Measurements from ENCODE around the gene ZNF579.

The ZNF579 gene

DNA sequence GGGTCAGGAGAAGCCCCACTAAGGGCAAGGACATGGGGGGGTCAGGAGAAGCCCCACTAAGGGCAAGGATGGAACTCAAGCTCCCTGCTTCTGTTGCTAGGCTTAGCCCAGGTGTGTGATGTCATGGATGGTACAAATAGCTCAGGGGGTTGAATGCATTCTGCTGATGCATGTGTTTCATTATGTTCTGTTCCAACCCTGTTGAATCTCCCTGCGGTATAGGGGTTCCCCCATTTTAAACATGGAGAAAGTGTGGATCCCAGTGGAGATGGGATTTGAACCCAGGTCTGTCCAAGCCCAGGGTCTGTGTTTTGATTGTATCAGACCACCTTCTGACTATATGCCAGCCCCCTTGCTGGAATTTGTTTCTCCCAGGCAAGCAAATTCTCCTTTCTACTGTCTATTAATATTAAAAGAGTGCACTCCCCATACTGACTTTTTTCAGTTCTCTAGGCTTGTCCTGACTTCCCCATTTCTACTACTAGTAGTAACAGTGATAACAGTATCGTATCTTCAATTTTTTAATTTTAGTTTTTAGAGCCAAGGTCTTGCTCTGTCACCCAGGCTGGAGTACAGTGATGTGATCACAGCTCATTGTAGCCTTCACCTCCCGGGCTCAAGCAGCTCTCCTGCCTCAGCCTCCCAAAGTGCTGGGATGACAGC lies 31.5 kb upstream of the ZNF579 start:
- no peak for FAIRE-seq

DNA sequence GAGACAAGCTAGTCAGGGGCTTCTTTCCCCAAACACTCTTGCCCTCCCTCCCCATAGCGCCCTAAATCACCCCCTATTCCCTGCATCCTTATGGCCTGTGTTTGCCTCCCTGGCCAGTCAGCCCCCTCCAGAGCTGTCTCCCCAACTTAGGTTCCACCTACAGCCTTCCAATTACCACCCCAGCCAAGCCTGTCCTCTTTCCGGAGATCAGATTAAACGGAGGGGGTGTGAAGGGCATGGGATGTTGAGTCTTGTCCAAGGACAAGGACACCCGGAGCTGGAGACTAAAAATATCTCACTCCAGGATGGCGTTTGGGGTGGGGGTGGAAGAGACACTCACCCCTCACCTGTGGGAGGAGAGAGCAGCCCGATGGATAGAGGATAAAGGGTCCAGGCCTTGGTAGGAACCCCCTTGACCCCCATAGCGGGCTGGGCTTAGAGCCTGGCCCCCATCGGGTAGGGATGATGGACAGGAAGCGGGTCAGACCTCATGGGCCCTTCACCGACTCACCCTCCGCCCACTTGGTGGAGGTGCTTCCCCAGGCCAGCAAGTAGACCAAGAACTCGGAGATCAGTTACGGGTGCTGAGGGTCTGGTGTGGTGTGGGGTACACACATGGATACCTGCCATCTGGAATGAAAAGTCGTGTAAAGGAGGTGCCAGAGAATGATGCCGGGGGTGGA lies 30.8 kb upstream of the ZNF579 start:
- FAIRE-seq: no peak

DNA sequence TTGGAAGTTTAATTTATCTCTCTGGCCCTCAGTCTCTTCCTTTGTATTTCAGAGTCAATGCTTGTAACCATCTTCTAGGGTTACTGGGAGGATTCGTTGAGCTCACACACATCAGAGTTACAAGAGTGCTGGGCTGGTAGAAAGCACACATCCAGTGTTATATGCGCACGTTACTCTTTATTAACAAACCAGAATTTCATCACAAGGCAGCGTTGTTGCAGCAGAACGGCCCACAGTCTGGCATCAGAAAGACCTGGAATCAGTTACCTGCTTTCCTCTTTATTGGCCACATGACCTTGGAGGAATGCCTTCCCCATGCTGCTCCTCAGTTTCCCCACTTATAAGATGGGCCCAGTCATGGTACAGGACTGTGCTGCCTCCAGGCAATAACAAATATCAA lies 28.7 kb upstream of the ZNF579 start:
- FAIRE-seq: no peak

DNA sequence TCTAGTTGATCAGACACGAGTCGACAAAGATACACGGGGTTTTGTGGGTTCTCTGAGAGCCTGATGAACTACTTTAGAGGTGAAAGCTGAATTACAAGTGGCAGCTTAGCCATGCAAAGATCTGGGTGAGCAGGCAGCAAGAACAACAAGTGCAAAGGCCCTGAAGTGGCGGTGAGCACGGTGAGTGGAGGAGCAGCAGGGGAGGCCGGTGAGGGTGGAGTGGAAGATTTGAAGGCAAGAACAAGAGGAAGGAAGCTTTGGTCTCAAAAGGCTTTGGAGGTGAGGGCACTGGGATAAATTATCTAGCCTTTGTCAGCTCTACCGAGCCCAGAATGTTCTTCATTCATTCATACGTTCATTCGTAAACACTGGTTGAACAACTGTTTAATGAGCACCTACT lies 26.2 kb upstream of the ZNF579 start:
- no peak for FAIRE-seq

DNA sequence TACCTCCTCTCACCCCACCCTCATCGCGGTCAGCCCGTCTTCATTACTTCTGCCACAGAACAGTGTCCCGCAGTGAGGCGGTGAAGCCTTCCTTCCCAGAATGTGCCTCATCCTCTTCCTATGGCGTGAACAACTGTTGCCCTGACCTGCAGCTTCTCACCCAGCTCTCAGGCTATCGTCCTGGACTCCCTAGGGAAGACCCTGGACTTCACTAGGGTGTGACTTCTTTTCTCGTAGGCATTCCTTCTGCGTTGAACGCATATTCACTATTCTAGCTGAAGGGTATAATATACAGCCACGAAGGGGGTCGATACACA lies 25.8 kb upstream of the ZNF579 start:
- no peak for FAIRE-seq

DNA sequence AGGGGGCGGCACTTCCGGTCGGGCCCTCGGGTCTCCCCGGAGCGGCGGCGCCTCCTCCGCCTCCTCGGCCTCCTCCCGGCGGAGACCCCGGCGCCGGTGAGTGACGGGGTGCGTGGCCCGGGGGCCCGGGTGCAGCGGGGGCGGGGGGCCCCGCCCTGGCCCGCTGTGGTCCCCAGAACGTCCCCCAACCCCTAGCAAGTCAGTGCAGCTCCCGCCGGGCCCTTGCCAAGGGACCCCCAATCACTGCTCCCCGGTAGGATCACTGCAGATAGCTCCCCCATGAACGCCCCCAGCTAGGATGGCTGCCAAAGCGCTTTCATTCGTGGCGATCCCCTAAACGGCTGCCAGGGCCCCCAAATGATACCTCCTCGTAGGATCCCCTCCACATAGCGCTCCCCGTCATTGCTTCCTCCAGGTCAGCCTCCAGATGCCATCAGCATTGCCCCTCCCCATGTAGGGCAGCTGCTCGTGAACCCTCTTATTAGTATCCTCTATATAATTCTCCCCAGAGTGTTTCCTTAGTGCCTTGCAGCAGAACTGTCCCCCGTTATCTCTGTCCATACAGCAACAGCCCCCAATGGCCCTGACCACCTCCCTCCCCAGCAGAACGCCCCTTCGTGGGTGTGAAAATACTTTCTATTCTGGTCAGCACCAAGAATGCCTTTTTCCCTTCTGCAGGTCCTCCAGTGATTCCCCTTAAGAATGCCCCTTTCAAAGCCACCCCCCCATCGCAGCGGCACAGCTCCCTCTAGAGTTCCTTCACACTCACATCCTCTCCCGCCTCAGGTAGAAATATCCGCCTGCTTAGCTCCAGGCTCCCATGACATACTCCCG lies 25.2 kb upstream of the ZNF579 start, which contains the start of gene ZNF865:
Gene ZNF865, plus strand, starts transcription at position 11 of the 834 bp plus-strand sequence. CDS start 7,972 bp downstream, outside the sequence.
- no peak for FAIRE-seq

DNA sequence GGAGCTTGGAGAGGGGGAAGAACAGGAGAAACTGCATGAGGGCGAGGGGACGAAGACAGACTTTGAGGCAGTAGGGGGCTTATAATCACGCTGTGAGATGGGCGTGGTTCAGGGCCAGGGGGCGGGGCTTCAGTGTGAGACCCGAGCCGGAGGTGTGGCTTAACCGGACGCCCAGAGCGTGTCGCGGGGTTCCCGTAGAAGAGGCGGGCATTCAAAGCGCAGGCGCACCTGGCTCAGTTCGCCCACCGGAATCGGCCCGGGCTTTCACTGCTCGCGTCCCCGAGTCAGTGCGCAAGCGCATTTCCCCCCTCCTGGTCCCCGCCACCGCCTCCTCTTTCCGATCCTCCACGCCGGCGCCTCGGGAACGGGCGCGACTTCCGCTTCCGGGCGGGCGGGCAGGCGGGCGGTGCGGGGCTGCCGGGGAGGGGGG lies 24.6 kb upstream of the ZNF579 start:
- FAIRE-seq: no peak

DNA sequence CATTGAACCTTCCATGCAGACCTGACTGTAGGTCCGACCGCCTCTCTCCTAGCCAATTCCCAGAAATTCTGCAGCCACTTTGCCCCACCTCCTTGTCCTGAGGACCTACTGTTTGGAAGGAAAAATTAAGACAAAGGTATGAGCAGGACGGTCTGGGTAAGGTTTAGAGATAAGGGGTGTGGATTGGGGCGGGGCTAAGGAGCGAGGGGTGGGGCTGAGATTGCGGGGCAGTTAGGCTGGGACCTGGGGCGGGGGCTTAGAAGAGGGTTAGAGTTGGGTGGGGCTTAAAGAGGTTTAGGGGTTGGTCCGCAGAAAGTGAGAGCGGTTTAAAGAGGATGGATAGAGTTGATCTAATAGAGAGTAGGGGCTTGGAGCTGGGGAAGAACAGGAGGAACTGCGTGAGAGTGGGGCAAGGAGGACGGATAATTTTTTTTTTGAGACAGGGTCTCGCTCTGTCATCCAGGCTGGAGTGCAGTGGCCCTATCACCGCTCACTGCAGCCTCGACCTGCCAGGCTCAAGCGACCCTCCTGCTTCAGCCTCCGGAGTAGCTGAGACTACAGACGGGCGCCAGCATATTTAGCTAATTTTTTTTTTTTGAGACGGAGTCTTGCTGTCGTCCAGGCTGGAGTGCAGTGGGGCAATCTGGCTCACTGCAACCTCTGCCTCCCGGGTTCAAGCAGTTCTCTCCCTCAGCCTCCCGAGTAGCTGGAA lies 23.1 kb upstream of the ZNF579 start:
- FAIRE-seq: no peak

DNA sequence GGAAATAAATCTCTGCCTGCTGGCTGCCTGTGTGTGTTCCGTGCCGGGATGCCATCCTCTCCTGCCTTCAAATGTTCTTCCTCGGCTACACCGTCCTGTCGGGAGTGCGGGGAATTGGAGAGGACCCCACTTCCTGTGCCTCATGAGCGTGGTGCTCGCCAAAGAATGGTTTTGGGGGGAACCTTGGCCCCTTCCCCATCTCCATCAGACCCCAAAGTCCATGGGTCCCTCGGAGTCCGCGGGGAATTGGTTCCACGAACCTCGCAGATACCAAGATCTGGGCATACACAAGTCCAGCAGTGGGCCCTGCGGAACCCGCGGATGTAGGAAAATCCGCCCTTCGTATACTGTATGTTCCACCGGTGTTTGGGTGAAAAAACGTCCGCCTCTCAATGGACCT lies 22.5 kb upstream of the ZNF579 start:
- no peak for FAIRE-seq

DNA sequence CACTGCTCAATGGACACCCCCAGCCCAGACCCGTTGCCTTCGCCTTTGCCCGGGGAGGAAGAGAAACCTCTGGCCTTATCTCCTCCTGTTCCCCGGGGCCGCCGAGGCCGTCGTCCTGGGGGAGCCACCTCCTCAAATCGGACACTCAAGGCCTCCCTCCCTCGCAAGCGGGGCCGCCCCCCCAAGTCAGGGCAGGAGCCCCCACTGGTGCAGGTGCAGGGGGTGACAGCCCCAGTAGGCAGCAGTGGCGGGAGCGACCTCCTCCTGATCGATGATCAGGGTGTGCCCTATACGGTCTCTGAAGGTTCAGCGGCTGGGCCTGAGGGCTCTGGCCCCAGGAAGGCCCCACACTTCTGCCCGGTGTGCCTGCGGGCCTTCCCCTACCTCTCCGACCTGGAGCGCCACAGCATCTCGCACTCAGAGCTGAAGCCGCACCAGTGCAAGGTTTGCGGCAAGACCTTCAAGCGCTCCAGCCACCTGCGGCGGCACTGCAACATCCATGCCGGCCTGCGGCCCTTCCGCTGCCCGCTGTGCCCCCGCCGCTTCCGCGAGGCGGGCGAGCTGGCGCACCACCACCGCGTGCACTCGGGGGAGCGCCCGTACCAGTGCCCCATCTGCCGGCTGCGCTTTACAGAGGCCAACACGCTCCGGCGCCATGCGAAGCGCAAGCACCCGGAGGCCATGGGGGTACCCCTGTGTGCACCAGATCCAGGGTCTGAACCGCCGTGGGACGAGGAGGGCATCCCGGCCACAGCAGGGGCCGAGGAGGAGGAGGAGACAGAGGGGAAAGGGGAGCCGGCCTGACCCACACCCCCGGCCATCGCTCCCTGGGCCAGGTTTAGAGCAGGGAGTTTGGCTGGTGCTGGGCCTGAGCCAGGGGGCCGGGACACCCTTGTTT lies 21.7 kb upstream of the ZNF579 start:
- no peak for FAIRE-seq

DNA sequence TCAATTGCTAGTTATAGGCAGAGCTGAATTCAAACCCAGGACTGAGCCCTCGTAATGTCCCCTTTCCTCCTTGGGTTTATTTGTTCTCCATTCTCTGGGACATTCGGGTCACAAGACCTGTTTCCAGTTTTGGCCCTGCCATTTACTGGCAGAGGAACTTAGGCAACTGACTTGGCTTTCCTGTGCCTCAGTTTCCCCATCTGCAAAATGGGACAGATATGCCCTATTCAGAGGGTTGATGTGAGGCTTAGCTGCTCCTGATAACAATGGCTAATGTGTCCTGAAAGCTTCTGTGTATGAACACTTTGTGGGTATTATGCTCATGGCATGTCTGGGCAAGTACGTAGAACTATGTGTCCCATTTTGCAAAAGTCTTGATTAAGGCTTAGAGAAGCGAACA lies 20.4 kb upstream of the ZNF579 start:
- no peak for FAIRE-seq

DNA sequence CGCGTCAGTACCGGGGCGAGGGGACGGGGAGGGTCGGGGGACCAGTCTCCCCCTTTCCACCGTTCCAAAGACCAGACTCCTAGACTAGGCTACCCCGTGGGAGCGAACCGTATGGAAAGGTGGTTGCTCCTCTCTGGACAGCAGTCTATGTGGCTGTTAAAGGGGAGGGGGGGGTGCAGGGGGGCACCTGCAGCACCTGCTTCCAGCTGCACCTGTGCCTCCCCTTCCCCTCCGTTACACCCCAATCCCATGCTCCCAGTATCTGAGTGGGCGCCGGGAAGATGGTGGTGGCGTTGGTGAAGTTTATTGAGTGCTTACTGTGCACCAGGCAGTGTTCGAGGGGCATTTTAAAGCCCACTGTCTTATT lies 20.0 kb upstream of the ZNF579 start:
- no peak for FAIRE-seq

DNA sequence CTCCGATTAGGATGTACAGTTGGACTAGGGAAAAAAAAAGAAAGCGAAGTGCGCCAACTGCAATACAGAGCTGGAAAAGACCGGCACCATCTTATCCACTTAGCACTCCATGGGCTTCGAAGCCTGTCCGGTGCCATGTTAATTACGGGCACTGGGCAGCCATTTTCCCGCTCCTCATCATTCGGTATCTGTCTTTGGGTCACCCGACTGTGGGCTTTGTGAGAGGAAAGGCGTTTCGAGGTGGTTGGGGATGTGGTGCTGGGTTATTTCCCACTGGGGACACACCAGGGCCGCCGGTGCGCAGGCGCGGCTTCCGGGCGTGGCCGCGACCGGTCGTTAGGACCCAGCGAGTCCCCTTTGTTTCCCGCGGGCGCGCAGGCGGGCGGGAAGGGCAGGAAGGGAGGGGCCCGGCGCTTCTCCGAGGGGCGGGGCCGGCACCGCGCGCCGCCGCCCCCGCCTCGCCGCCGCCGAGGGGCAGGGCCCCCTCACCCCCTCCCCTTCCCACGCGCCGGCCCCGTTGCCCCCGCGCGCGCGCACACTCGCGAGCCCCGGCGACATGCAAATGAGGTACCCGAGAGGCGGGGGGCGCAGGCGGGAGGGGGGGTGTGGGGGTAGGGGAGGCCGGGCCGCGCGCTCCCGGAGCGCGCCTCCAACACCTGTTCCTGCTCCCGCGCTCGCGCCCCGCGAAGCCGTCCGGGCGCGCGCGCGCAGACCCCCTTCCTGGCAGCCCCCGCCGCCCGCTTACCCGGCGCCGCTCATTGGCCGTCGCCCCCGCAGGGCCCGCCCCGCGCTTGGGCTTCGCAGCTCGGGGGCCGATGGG lies 19.4 kb upstream of the ZNF579 start, which contains the start of gene ZNF524:
Gene ZNF524, plus strand, starts transcription at position 447 of the 820 bp plus-strand sequence. CDS start 1,825 bp downstream, outside the sequence.
- no peak for FAIRE-seq

DNA sequence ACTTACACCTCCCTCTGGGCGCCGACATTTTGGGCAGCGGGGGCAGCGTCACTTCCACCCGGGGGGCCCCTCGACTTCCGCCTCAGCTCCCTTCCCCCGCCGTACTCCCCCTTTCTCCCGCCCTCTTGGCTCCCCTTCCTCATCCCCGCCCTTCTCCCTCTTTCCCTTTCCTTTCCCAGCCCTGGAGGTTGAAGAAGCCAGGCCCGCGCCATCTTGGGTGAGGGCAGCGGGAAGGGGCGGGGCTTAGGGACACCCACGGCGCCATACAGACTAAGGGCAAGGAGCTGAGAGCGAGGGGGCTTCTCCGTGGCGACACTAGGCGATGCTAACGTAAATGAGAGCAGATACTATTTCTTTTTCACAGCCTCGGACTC lies 18.8 kb upstream of the ZNF579 start, which contains the start of gene FIZ1:
Gene FIZ1, minus strand, starts transcription at position 50 of the 374 bp plus-strand sequence. CDS start 1,652 bp downstream, outside the sequence.
- peak; percentile 83 for FAIRE-seq

DNA sequence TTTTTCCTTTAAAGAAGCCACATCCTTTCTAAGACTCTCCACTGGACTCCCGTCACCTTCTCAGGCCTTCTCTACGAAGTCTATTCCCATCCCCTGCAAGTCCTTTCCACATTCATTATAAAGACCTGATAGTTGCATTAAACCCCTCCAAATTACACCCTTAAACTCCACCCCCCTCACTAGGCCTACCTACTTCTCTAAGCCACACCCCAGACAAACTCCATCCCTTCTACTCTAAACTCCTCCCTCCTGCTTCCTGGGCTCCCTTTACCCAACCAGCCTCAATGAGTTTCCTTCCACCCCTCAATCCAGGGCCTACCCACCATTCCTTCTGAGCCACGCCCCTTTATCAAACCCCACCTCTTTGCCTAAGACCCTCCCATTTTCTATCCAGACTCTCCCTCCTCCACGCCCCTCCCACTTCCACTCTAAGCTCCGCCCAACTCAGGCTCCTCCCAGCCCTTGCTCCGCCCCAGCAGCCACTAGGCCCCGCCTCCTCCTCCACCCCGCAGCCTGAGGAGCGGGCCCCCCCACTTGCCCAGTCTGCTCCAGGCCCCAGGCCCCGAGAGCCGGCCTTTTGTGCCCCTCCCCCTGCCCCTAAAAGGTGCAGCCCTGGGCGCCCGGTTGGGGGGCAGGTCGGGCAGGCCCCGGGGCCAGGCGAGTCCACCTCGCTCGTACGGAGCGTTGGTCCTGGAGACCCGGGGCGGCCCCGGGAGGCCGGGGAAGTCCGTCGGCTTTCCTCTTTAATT lies 18.2 kb upstream of the ZNF579 start:
- no peak for FAIRE-seq

DNA sequence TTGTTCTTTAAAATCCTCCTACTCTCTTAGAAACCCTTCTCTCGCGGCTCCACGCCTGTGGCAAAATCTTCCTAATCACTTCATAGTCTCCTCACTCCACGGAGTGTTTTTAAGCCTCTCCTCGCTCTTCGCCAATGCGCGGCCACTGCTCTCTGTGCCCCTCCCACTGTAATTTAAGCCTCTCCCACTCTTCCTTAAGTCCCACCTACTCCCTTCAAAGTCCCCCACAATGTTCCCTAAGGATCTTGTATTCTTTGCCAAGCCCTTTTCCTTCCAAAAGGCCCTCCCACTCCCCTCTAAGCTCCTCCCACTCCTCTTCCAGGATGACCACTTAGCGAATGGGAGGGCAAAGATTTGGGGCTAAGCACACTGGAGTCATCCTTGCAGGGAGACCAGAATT lies 17.4 kb upstream of the ZNF579 start:
- no peak for FAIRE-seq

DNA sequence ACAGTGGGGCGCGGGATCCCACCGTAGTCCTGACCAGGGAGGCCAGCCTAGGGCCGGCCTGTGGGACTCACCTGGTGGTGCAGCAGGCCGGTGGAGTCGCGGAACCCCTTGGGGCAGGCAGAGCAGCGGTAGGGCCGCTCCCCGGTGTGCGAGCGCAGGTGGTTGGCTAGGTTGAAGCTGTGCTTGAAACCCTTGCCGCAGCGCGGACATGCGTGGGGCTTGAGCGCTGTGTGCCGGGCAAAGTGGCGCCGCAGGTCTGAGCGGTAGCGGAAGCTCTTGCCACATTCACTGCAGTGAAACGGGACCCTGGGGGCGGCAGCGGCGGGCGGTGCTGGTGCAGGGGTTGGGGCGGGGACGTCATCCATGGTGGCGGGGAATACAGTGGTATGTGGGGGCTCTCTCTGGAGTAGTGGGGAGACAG lies 16.9 kb upstream of the ZNF579 start:
- FAIRE-seq: no peak

DNA sequence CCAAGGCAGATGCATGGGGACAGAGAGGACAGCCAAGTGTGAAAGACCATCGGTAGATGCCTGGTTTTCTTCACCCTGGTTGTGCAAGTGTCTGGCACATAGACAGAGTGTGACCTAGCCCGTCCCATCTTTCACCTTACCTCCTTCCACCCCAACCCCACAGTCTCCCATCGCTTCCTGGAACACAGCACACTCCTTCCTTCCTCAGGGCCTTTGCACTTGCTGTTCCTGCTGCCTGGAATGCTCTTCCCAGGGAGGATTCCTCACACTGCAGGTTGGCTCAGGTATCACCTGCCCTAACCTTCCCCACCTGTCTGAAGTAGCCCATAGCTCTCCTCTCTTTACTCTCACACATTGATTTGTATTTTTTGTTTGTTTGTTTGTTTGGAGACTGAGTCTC lies 15.7 kb upstream of the ZNF579 start:
- no peak for FAIRE-seq

DNA sequence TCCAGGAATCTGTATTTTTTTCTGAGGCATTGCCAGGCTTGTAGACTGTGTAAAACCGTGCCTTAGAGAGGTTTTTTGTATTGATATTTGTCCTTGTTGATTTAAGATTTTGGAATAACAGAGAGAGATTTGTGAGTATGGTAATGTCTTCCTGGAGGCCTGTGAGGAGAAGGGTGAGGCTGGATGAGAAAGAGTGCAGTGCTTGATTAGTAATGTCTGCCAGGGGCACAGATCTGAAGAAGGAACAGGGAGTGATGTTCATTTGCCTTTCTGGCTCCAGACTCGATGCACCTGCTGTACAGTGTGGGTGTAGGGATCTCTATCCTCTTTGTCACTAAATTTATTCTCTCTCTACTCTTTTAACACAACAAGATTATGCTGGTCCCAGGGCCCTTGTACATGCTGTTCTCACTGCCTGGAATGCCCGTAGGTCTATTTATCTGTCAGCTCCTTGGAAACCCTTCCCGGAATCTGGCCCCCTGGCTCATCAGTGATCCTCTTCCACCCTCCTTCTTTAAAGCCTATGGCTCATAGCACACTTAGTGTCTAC lies 14.4 kb upstream of the ZNF579 start:
- FAIRE-seq: no peak
